ENCODE data around the gene MRNIP. TPM values are rescaled to one million over a fixed set of nuclear protein-coding genes. Genes with fewer than 3 reads are reported as not detected.

The MRNIP gene
- total RNA-seq, 4 donors from 2014 or later: 13.7 to 44.9 (median 26.5) TPM

GRCh38 chr5:179815491-179816249 is 42.9 kb downstream of the MRNIP start:
- no peak for DNase-seq (ENCODE audit: low spot score in 2 of 2)
- 96% methylated on average over 21 of the region's 21 CpGs for WGBS, 2 donors
- intact Hi-C loops (cut with DNase I; ENCODE audit: low total_unique reads): no loop called here
- H3K4me3 ChIP-seq (ENCODE audit: low read depth, poor library complexity, severe bottlenecking): no peak overlapping the region
- TF ChIP-seq, protein P1, sequence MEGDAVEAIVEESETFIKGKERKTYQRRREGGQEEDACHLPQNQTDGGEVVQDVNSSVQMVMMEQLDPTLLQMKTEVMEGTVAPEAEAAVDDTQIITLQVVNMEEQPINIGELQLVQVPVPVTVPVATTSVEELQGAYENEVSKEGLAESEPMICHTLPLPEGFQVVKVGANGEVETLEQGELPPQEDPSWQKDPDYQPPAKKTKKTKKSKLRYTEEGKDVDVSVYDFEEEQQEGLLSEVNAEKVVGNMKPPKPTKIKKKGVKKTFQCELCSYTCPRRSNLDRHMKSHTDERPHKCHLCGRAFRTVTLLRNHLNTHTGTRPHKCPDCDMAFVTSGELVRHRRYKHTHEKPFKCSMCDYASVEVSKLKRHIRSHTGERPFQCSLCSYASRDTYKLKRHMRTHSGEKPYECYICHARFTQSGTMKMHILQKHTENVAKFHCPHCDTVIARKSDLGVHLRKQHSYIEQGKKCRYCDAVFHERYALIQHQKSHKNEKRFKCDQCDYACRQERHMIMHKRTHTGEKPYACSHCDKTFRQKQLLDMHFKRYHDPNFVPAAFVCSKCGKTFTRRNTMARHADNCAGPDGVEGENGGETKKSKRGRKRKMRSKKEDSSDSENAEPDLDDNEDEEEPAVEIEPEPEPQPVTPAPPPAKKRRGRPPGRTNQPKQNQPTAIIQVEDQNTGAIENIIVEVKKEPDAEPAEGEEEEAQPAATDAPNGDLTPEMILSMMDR (IDR thresholded peaks at IDR 0.05): no peak
- no peak for TF ChIP-seq POLR2A (IDR thresholded peaks at IDR 0.05)

GRCh38 chr5:179814090-179814489 is 44.5 kb downstream of the MRNIP start:
- DNase-seq (ENCODE audit: low spot score in 2 of 2): no peak
- H3K4me3 ChIP-seq (ENCODE audit: low read depth, poor library complexity, severe bottlenecking): no peak overlapping the region
- WGBS, 2 donors: 74 to 80% methylated on average over 3 of the region's 3 CpGs
- intact Hi-C loops (cut with DNase I; ENCODE audit: low total_unique reads): no loop called here
- TF ChIP-seq, protein P1 (IDR thresholded peaks at IDR 0.05): no peak
- TF ChIP-seq POLR2A (IDR thresholded peaks at IDR 0.05): no peak

- DNase-seq (ENCODE audit: low spot score in 2 of 2): no peak
- intact Hi-C loops (cut with DNase I; ENCODE audit: low total_unique reads): no loop called here
- WGBS, 2 donors: 77 to 85% methylated on average over 5 of the region's 5 CpGs
- H3K4me3 ChIP-seq (ENCODE audit: low read depth, poor library complexity, severe bottlenecking): no peak overlapping the region
- no peak for TF ChIP-seq POLR2A (IDR thresholded peaks at IDR 0.05)
Observed at GRCh38 chr5:179812997-179813607, 45.5 kb downstream of the MRNIP start.

DNA sequence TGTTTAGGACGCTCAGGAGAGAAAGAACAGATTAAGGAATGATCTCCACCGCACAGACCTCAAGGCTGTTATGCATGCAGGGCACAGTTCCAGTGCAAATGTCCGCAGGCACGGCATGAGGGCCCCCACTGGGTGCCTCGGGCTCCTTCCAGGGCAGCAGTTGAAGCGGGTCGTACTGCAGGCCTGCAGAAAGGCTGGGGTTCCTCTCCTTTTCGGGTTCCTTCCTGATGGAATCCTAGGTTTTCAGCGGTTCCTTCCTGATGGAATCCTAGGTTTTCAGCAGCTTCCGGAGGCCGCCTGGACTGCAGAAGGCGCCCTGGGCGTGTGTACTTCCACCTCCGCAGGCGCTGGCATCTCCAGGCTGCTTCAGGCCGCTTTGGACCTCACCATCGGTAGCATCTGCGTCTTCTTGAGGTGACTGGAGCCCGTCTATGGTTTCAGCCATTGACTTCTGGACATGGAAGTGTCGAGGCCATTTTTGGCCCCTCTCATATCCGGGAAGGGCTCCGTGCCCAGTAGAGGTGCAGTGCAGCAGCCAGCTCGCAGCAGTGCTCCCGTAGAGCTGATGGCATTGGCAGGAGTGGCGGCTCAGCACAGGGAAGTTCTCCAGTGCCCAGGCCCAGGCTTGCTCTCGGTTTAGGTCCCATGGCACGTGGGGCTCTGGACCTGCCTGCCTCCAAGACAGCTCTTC is 46.3 kb downstream of the MRNIP start:
- intact Hi-C loops (cut with DNase I; ENCODE audit: low total_unique reads): no loop called here
- no peak overlapping the region for H3K4me3 ChIP-seq (ENCODE audit: low read depth, poor library complexity, severe bottlenecking)
- WGBS, 2 donors: 69 to 75% methylated on average over 22 to 27 of the region's 27 CpGs
- no peak for DNase-seq (ENCODE audit: low spot score in 2 of 2)
- TF ChIP-seq, protein P1 (IDR thresholded peaks at IDR 0.05): no peak
- TF ChIP-seq POLR2A (IDR thresholded peaks at IDR 0.05): no peak

DNA sequence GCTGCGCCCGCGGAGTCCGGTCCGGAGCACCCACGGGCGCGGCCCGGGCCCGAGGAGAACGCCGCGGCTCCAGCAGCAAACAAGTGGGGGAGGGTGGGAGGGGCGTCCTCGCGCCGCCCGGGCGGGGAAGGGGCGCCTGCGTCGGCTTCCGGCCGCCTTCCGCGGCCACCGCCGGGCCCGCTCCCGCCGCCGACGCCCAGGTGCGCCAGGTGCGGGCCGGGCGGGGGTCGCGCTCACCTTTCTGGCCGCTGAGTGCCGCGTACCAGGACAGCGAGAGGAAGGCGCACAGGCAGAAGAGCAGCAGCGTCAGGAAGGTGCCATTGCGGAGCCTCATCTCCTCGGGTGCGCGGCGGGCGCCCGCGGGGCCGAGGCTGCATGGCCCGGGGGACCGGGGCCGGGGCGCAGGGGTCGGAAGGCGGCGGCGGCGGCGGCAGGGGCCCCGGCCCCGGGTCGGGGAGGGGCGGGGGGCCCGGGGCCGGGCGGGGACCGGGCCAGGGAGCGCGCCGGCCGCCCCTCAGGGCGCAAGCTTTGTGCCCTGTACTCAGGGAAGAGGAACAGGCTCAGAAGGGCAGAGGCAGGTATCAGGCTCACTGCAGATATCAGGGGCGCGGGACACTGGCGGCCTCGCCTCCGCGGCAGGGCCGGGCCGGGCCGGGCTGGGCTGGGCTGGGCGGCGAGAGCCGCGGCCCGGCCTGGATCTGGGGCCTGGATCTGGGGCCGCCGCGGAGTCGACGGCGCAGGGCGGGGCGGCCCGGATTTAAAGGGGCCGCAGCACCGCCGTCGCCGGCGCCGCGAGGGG is 52.2 kb downstream of the MRNIP start, which contains the start of gene MGAT4B:
Gene MGAT4B, minus strand, starts transcription at position 617 of the 799 bp plus-strand sequence. Its CDS starts 283 bp downstream, at position 334.
- TF ChIP-seq, protein P1 (IDR thresholded peaks at IDR 0.05): no peak
- TF ChIP-seq POLR2A (IDR thresholded peaks at IDR 0.05): no peak
- intact Hi-C loops (cut with DNase I; ENCODE audit: low total_unique reads): loop anchor here (10.0 kb wide), 1 partner anchor 98 kb away; the partner anchor contains the start of gene TBC1D9B
- peak in 1 of 2 donors; percentile 65 for DNase-seq (ENCODE audit: low spot score in 2 of 2)
- peak within 1 kb of the TSS; percentile 73 for H3K4me3 ChIP-seq (ENCODE audit: low read depth, poor library complexity, severe bottlenecking)
- WGBS, 2 donors: 0 to 1% methylated on average over 11 to 45 of the region's 108 CpGs

Measured in lower leg skin (tissue), 4 donors.